HUDEP-2 (cell line): ENCODE measurements around the gene EHD4.

Source experiments
- DNase-seq, 76 experiments: peaks; one replicate each; lab custom pipeline; 2025; ENCODE audit not compliant: unreplicated experiment in 76 of 76; lab: John Stamatoyannopoulos, UW

Gene EHD4

GRCh38 chr15:41866872-41867579 is 105.3 kb downstream of the EHD4 start:
- no peak for DNase-seq

- DNase-seq: no peak
Measured at GRCh38 chr15:41866263-41866703, 106.1 kb downstream of the EHD4 start.

- DNase-seq: no peak
Measured at GRCh38 chr15:41865490-41866055, 106.8 kb downstream of the EHD4 start.

- no peak for DNase-seq
Measured at GRCh38 chr15:41862515-41863116, 109.7 kb downstream of the EHD4 start.

- DNase-seq: no peak
Measured at GRCh38 chr15:41861736-41862356, 110.5 kb downstream of the EHD4 start.

- peak in 1 of 76 experiments; percentile 5 for DNase-seq
Measured at GRCh38 chr15:41860049-41860828, 112.1 kb downstream of the EHD4 start.

GRCh38 chr15:41858756-41859155 is 113.6 kb downstream of the EHD4 start:
- DNase-seq: no peak

GRCh38 chr15:41857316-41857715 is 115.0 kb downstream of the EHD4 start:
- DNase-seq: no peak

- no peak for DNase-seq
Measured at GRCh38 chr15:41856716-41857115, 115.6 kb downstream of the EHD4 start.

- DNase-seq: no peak
Measured at GRCh38 chr15:41856262-41856661, 116.1 kb downstream of the EHD4 start.

GRCh38 chr15:41855261-41855961 is 116.9 kb downstream of the EHD4 start:
- no peak for DNase-seq

- DNase-seq: no peak
Measured at GRCh38 chr15:41854443-41854842, 117.9 kb downstream of the EHD4 start.

GRCh38 chr15:41853831-41854230 is 118.5 kb downstream of the EHD4 start:
- no peak for DNase-seq

- no peak for DNase-seq
Measured at GRCh38 chr15:41852736-41853590, 119.4 kb downstream of the EHD4 start.

- DNase-seq: no peak
Measured at GRCh38 chr15:41851755-41852370, 120.5 kb downstream of the EHD4 start.

- DNase-seq: no peak
Measured at GRCh38 chr15:41851167-41851523, 121.2 kb downstream of the EHD4 start.

- DNase-seq: no peak
Measured at GRCh38 chr15:41850482-41851166, 121.7 kb downstream of the EHD4 start.

GRCh38 chr15:41849861-41850260 is 122.5 kb downstream of the EHD4 start:
- no peak for DNase-seq
